K562 (cell line): Measurements from ENCODE around the gene KRT36. TPM values are rescaled to one million over a fixed set of nuclear protein-coding genes. Genes with fewer than 3 reads are reported as not detected.

Source experiments
- ATAC-seq: fragments of 200-7000 bp; cut with Tn5 transposase; 3 replicates; pipeline ENCODE4 v1.9.1; 2020; ENCODE audit warnings: moderate library complexity
- BruUV-seq: library from RNA; stranded (reverse); fragments of 400-500 nt; replicated peaks from 2 replicates; lab custom pipeline; 2021; lab: Mats Ljungman, UMichigan
- CTCF ChIA-PET: fragments of 300-600 bp; formaldehyde crosslinking; extraction: SDS; loops from one replicate; lab custom pipeline; 2021; ENCODE audit warnings: low intra/inter-chr PET ratio; lab: Yijun Ruan, JAX
- POLR2A ChIA-PET: fragments of 300-600, 350-650 bp; sonication (Branson Sonifier 250); formaldehyde crosslinking; extraction: SDS; loops from one replicate; lab custom pipeline; 2021; ENCODE audit warnings: antibody characterized with exemption, inconsistent platforms; lab: Yijun Ruan, JAX
- DNase-seq, 4 experiments: peaks; one replicate each; pipeline versions ENCODE4 v3.0.0 to v3.0.0-alpha.2; 2011 to 2018; ENCODE audit warnings: low spot score in 3 of 4, mixed read lengths in 3 of 4; ENCODE audit errors: extremely low read depth in 1 of 4
- FAIRE-seq: peaks from 2 replicates; lab custom pipeline; 2011; peaks lifted over from hg19 to GRCh38; lab: Jason Lieb, UNC
- H2AFZ ChIP-seq: 2 replicates; pipeline ENCODE4 v1.6.0; 2011; ENCODE audit warnings: low read depth, low read length, control low read depth, inconsistent platforms
- H3K27ac ChIP-seq: fragments of 200-600 bp; 3 replicates; pipeline ENCODE4 v1.8.0; 2011; ENCODE audit warnings: low read depth, mild to moderate bottlenecking, control low read depth, inconsistent platforms, low read length, moderate library complexity, mixed read lengths; ENCODE audit errors: extremely low read depth
- H3K27me3 ChIP-seq, 2 experiments: fragments of 300-600 bp in 1 of 2; 2 replicates in 1 of 2; 3 replicates in 1 of 2; pipeline versions ENCODE4 v1.6.0 to v1.8.0; 2011; ENCODE audit warnings: inconsistent platforms in 2 of 2, low read length in 2 of 2, mild to moderate bottlenecking in 1 of 2, mixed read lengths in 1 of 2, moderate library complexity in 1 of 2; ENCODE audit not compliant: control insufficient read depth in 2 of 2, insufficient read depth in 2 of 2
- H3K36me3 ChIP-seq: fragments of 300-600 bp; 3 replicates; pipeline ENCODE4 v1.8.0; 2011; ENCODE audit warnings: mild to moderate bottlenecking, low read length, inconsistent platforms; ENCODE audit not compliant: control insufficient read depth, insufficient read depth
- H3K4me1 ChIP-seq, 2 experiments: fragments of 200-600 bp in 1 of 2; replicated peaks in 1 of 2; 2 replicates in 1 of 2; 3 replicates in 1 of 2; pipeline versions ENCODE4 v1.5.1 to v1.8.0; 2011; ENCODE audit warnings: inconsistent platforms in 2 of 2, low read length in 2 of 2, mild to moderate bottlenecking in 1 of 2, mixed read lengths in 1 of 2, moderate library complexity in 1 of 2; ENCODE audit not compliant: control insufficient read depth in 2 of 2, insufficient read depth in 2 of 2
- H3K4me2 ChIP-seq: 2 replicates; pipeline ENCODE4 v1.6.1; 2011; ENCODE audit warnings: low read length, control low read depth, inconsistent platforms, mixed read lengths; ENCODE audit not compliant: insufficient read depth
- H3K4me3 ChIP-seq: fragments of 200-600 bp; sonication (generic), shearing (Covaris generic); 2 replicates; pipeline ENCODE4 v1.5.1; 2016; ENCODE audit warnings: control low read depth, inconsistent platforms
- H3K79me2 ChIP-seq: fragments of 200-600 bp; 3 replicates; pipeline ENCODE4 v1.8.0; 2011; ENCODE audit warnings: low read length, inconsistent platforms; ENCODE audit not compliant: control insufficient read depth, insufficient read depth
- H3K9ac ChIP-seq, 2 experiments: 2 replicates each; pipeline versions ENCODE4 v1.6.0 to v1.6.1; 2011; ENCODE audit warnings: low read depth in 2 of 2, low read length in 2 of 2, control low read depth in 1 of 2, inconsistent platforms in 1 of 2, mild to moderate bottlenecking in 1 of 2, mixed read lengths in 1 of 2; ENCODE audit not compliant: insufficient read depth in 1 of 2
- H3K9me1 ChIP-seq: one replicate; pipeline ENCODE4 v1.6.0; 2011; ENCODE audit warnings: inconsistent platforms, mild to moderate bottlenecking, low read length, moderate library complexity; ENCODE audit not compliant: control insufficient read depth, insufficient read depth
- H3K9me3 ChIP-seq: replicated peaks from 2 replicates; pipeline ENCODE4 v1.5.1; 2011; ENCODE audit warnings: low read depth, low read length, inconsistent platforms; ENCODE audit not compliant: control insufficient read depth, insufficient read depth
- H4K20me1 ChIP-seq: replicated peaks from 2 replicates; pipeline ENCODE4 v1.6.1; 2011; ENCODE audit warnings: low read length, inconsistent platforms, mixed read lengths; ENCODE audit not compliant: control insufficient read depth, insufficient read depth
- ARNT ChIP-seq, 2 experiments: fragments of 450-650 bp; IDR thresholded peaks; 2 replicates each; pipeline ENCODE4 v1.6.1; 2016; ENCODE audit warnings: mild to moderate bottlenecking in 1 of 2
- DPF2 ChIP-seq: fragments of 450-650 bp; IDR thresholded peaks from 2 replicates; pipeline ENCODE4 v1.6.1; 2016
- HNRNPLL ChIP-seq: fragments of 200-400 bp; formaldehyde crosslinking; IDR thresholded peaks from 2 replicates; pipeline ENCODE4 v1.6.1; 2017; ENCODE audit warnings: low read length, low read depth, mild to moderate bottlenecking; ENCODE audit not compliant: poor library complexity, severe bottlenecking
- MLX ChIP-seq, 2 experiments: fragments of 450-650 bp in 1 of 2; sonication (generic) in 1 of 2; formaldehyde crosslinking; conservative IDR thresholded peaks; 2 replicates each; pipeline versions ENCODE4 v1.4.0 to v1.8.1; 2020 to 2022; ENCODE audit warnings: mild to moderate bottlenecking in 1 of 2, missing genetic modification reagents in 1 of 2
- NR1H2 ChIP-seq: sonication (generic); formaldehyde crosslinking; IDR thresholded peaks from 2 replicates; pipeline ENCODE4 v1.4.0; 2020; ENCODE audit warnings: mild to moderate bottlenecking, missing genetic modification reagents
- PHB2 ChIP-seq: fragments of 450-650 bp; IDR thresholded peaks from 2 replicates; pipeline ENCODE4 v1.6.1; 2017; ENCODE audit warnings: low read depth
- RBM25 ChIP-seq: fragments of 200-400 bp; formaldehyde crosslinking; IDR thresholded peaks from 2 replicates; pipeline ENCODE4 v1.6.1; 2018; ENCODE audit warnings: low read length, low read depth, moderate library complexity; ENCODE audit not compliant: severe bottlenecking
- RFX1 ChIP-seq: fragments of 450-650 bp; IDR thresholded peaks from 2 replicates; pipeline ENCODE4 v1.6.1; 2016; ENCODE audit warnings: mild to moderate bottlenecking, moderate library complexity
- SLC30A9 ChIP-seq: fragments of 250-450 bp; sonication (Bioruptor Pico); IDR thresholded peaks from 2 replicates; pipeline ENCODE4 v1.8.0; 2022; ENCODE audit warnings: mild to moderate bottlenecking, moderate library complexity
- SMARCE1 ChIP-seq: fragments of 450-650 bp; IDR thresholded peaks from 2 replicates; pipeline ENCODE4 v1.7.1; 2016; ENCODE audit warnings: mild to moderate bottlenecking
- SREBF1 ChIP-seq: fragments of 150-350 bp; IDR thresholded peaks from 2 replicates; pipeline ENCODE4 v1.6.1; 2014; ENCODE audit warnings: antibody characterized with exemption, low read depth, low read length, borderline replicate concordance
- TBL1XR1 ChIP-seq, 2 experiments: IDR thresholded peaks; 2 replicates each; pipeline ENCODE4 v1.6.1; 2012; ENCODE audit warnings: improper control_type of control experiment in 2 of 2, low read length in 2 of 2, mild to moderate bottlenecking in 1 of 2
- ZHX1 ChIP-seq: fragments of 150-350 bp; conservative IDR thresholded peaks from 2 replicates; pipeline ENCODE4 v1.6.1; 2014; ENCODE audit warnings: low read length
- ZNF507 ChIP-seq: conservative IDR thresholded peaks from 2 replicates; pipeline ENCODE4 v1.6.1; 2017; ENCODE audit warnings: missing genetic modification characterization, missing compliant biosample characterization
- ZNF551 ChIP-seq: fragments of 250-450 bp; sonication (Bioruptor Pico); IDR thresholded peaks from 2 replicates; pipeline ENCODE4 v1.5.0; 2021; ENCODE audit warnings: mild to moderate bottlenecking, moderate library complexity
- whole genome bisulfite sequencing: fragments of 100-300 bp; shearing (Covaris generic); methylation state at CpG from one replicate; pipeline ENCODE4 v1.1.6; 2016; ENCODE audit warnings: low coverage, mixed read lengths; ENCODE audit not compliant: insufficient coverage; ENCODE audit errors: missing lambda C conversion rate; 5-methylcytosine and 5-hydroxymethylcytosine counted together
- in situ Hi-C: fragments of 300-500 bp; cut with MboI; formaldehyde crosslinking; loops from 4 replicates; pipeline ENCODE4 v1.15.0; 2018; ENCODE audit warnings: inconsistent platforms, mixed read lengths
- intact Hi-C: fragments of 100-400 bp; cut with micrococcal nuclease; formaldehyde crosslinking; loops from 2 replicates; pipeline ENCODE4 v1.14.2; 2022
- polyA plus RNA-seq, 8 experiments: library from polyadenylated mRNA; depleted of rRNA in 4 of 8; stranded (reverse) in 5 of 8; unstranded in 3 of 8; fragments of >200 nt; fragmentation: Nextera tagmentation in 2 of 8; fragmentation: Illumina TruSeq in 1 of 8; extraction: Ambion mirVana in 2 of 8; extraction: Trizol in 1 of 8; gene quantifications; 2 replicates each; pipeline versions ENCODE4 v1.2.1 to v1.2.3, GENCODE V29; 2011 to 2014; ENCODE audit warnings: inconsistent platforms in 1 of 8, missing spikeins in 1 of 8
- total RNA-seq, 7 experiments: library from RNA; depleted of rRNA in 6 of 7; stranded (reverse); fragments of >200 nt in 6 of 7; fragmentation: Illumina TruSeq in 2 of 7; extraction: Trizol in 2 of 7; gene quantifications; 2 replicates each; pipeline versions ENCODE4 v1.2.1 to v1.2.3, GENCODE V29; 2011 to 2021; ENCODE audit warnings: low replicate concordance in 1 of 7

The KRT36 gene
- total and polyA plus RNA-seq, 9 of the 15 experiments (the other 6 are each of a cell fraction or from before 2014, with no cell fraction given) = 0.04 TPM; not detected in 8

DNA sequence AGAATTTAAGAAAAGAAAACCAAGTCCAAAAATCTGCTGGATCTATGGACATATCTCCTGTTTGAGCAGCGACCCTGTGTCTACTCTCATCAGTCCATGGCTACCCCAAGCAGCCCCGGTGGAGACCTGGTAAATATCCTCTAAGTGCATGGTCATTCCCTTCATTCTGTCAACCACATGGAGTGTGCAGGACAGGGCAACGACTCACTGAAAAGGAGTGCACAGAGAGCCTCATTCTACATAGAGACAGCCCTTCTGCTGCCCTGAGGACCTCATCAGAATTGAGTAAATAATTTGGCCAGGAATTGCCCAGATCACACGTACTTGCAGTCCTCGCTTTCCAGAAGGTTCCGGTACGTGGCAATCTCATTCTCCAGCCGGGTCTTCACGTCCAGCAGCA is 51.9 kb downstream of the KRT36 start:
- DNase-seq = no peak
- no peaks in the 10 kb centered on the region for H3K4me1 ChIP-seq
- H3K36me3 ChIP-seq = no peaks in the 10 kb centered on the region
- H2AFZ ChIP-seq = no peak overlapping the region
- no peaks in the 10 kb centered on the region for H3K9me1 ChIP-seq
- in situ Hi-C loops (no loop called here), intact Hi-C loops (no loop called here)
- H3K9me3 ChIP-seq = no peaks in the 10 kb centered on the region
- no peaks in the 10 kb centered on the region for H4K20me1 ChIP-seq
- CTCF ChIA-PET = no interaction called here
- ATAC-seq = no peak
- H3K4me2 ChIP-seq = no peak overlapping the region
- no peak overlapping the region for H3K4me3 ChIP-seq
- H3K9ac ChIP-seq = no peak overlapping the region
- TF ChIP-seq ARNT (IDR thresholded peaks at IDR 0.05) (no peak), TBL1XR1 (IDR thresholded peaks at IDR 0.05; ENCODE audit: low read length in 2 of 2) (no peak), HNRNPLL (no peak), ZHX1 (no peak), RFX1 (no peak), NR1H2 (no peak), PHB2 (no peak), SREBF1 (no peak), ZNF507 (tag) (no peak), ZNF551 (CRISPR knock-in tag) (no peak), DPF2 (no peak), MLX (CRISPR knock-in tag; conservative IDR thresholded peaks at IDR 0.05) (no peak), SLC30A9 (no peak), RBM25 (no peak), SMARCE1 (no peak)
- H3K27ac ChIP-seq = no peak overlapping the region
- no peaks in the 10 kb centered on the region for H3K79me2 ChIP-seq
- POLR2A ChIA-PET = interaction anchor here (0.7 kb wide), 1 partner anchor 586 kb away, joined by 3 read pairs; no protein-coding TSS in a partner anchor
- FAIRE-seq = no peak
- H3K27me3 ChIP-seq = peaks cover 4 to 40% of the 10 kb centered on the region in 2 experiments; a peak in 4 of 5 replicates
- BruUV-seq = no TSS peak
- WGBS = 8% methylated on average over 9 of the region's 9 CpGs
